ENCODE measurements around the gene PACSIN1. TPM values are rescaled to one million over a fixed set of nuclear protein-coding genes. Genes with fewer than 3 reads are reported as not detected.

PACSIN1 gene
- total RNA-seq, 1 donor from 2014 or later = not detected

- Mint-ChIP-seq H3K27ac (ENCODE audit: unreplicated experiment) (no peak overlapping the region), H3K4me1 (ENCODE audit: unreplicated experiment) (peaks cover 3% of the 10 kb centered on the region), H3K36me3 (ENCODE audit: unreplicated experiment) (no peaks in the 10 kb centered on the region), H3K4me3 (ENCODE audit: unreplicated experiment) (no peak overlapping the region), H3K9me3 (ENCODE audit: unreplicated experiment) (no peaks in the 10 kb centered on the region), H3K27me3 (ENCODE audit: unreplicated experiment) (no peaks in the 10 kb centered on the region)
- no peak for DNase-seq (ENCODE audit: extremely low spot score, unreplicated experiment)
- no peak for TF ChIP-seq CTCF (IDR thresholded peaks at IDR 0.05)
Observed at GRCh38 chr6:34534656-34535055, 68.8 kb downstream of the PACSIN1 start.

GRCh38 chr6:34535199-34535598, 69.3 kb downstream of the PACSIN1 start:
- Mint-ChIP-seq H3K4me3 (ENCODE audit: unreplicated experiment) (no peak overlapping the region), H3K27ac (ENCODE audit: unreplicated experiment) (no peak overlapping the region), H3K36me3 (ENCODE audit: unreplicated experiment) (no peaks in the 10 kb centered on the region), H3K9me3 (ENCODE audit: unreplicated experiment) (no peaks in the 10 kb centered on the region), H3K4me1 (ENCODE audit: unreplicated experiment) (peaks cover 3% of the 10 kb centered on the region), H3K27me3 (ENCODE audit: unreplicated experiment) (no peaks in the 10 kb centered on the region)
- TF ChIP-seq CTCF (IDR thresholded peaks at IDR 0.05) = no peak
- DNase-seq (ENCODE audit: extremely low spot score, unreplicated experiment) = no peak

- H3K36me3 Mint-ChIP-seq (ENCODE audit: unreplicated experiment) = no peaks in the 10 kb centered on the region
- no peak overlapping the region for H3K4me3 Mint-ChIP-seq (ENCODE audit: unreplicated experiment)
- H3K4me1 Mint-ChIP-seq (ENCODE audit: unreplicated experiment) = peaks cover 3% of the 10 kb centered on the region
- DNase-seq (ENCODE audit: extremely low spot score, unreplicated experiment) = no peak
- H3K9me3 Mint-ChIP-seq (ENCODE audit: unreplicated experiment) = no peaks in the 10 kb centered on the region
- no peak overlapping the region for H3K27ac Mint-ChIP-seq (ENCODE audit: unreplicated experiment)
- H3K27me3 Mint-ChIP-seq (ENCODE audit: unreplicated experiment) = no peaks in the 10 kb centered on the region
- TF ChIP-seq CTCF (IDR thresholded peaks at IDR 0.05) = no peak
Observed at GRCh38 chr6:34535646-34536045, 69.8 kb downstream of the PACSIN1 start.

GRCh38 chr6:34536251-34536958, 70.5 kb downstream of the PACSIN1 start:
- H3K4me1 Mint-ChIP-seq (ENCODE audit: unreplicated experiment) = peaks cover 3% of the 10 kb centered on the region
- no peak overlapping the region for H3K4me3 Mint-ChIP-seq (ENCODE audit: unreplicated experiment)
- no peaks in the 10 kb centered on the region for H3K27me3 Mint-ChIP-seq (ENCODE audit: unreplicated experiment)
- H3K27ac Mint-ChIP-seq (ENCODE audit: unreplicated experiment) = no peak overlapping the region
- no peak for TF ChIP-seq CTCF (IDR thresholded peaks at IDR 0.05)
- DNase-seq (ENCODE audit: extremely low spot score, unreplicated experiment) = no peak
- H3K9me3 Mint-ChIP-seq (ENCODE audit: unreplicated experiment) = no peaks in the 10 kb centered on the region
- H3K36me3 Mint-ChIP-seq (ENCODE audit: unreplicated experiment) = no peaks in the 10 kb centered on the region

GRCh38 chr6:34536959-34537848, 71.3 kb downstream of the PACSIN1 start:
- Mint-ChIP-seq H3K27ac (ENCODE audit: unreplicated experiment) (no peak overlapping the region), H3K4me3 (ENCODE audit: unreplicated experiment) (no peak overlapping the region), H3K36me3 (ENCODE audit: unreplicated experiment) (no peaks in the 10 kb centered on the region), H3K4me1 (ENCODE audit: unreplicated experiment) (peaks cover 3% of the 10 kb centered on the region), H3K27me3 (ENCODE audit: unreplicated experiment) (no peaks in the 10 kb centered on the region), H3K9me3 (ENCODE audit: unreplicated experiment) (no peaks in the 10 kb centered on the region)
- DNase-seq (ENCODE audit: extremely low spot score, unreplicated experiment) = no peak
- no peak for TF ChIP-seq CTCF (IDR thresholded peaks at IDR 0.05)
